Measurements from ENCODE around the gene TNFSF10. TPM values are rescaled to one million over a fixed set of nuclear protein-coding genes. Genes with fewer than 3 reads are reported as not detected.

The TNFSF10 gene
- total RNA-seq, 2 experiments from 2014 or later, result 9.2 to 9.5 TPM

- H3K4me3 Mint-ChIP-seq, result peak overlapping the region; percentile 2
- peak overlapping the region; percentile 68 for H3K27ac Mint-ChIP-seq
- intact Hi-C loops (cut with DNase I, micrococcal nuclease), result no loop called here
- H3K36me3 Mint-ChIP-seq (ENCODE audit: low read depth), result no peaks in the 10 kb centered on the region
- CTCF ChIA-PET, result no interaction called here
- no peaks in the 10 kb centered on the region for H3K27me3 Mint-ChIP-seq
- ATAC-seq (ENCODE audit: poor library complexity), result no peak
- H3K4me1 Mint-ChIP-seq (ENCODE audit: low read depth), result peaks cover 40% of the 10 kb centered on the region
- DNase-seq, result no peak
- POLR2A ChIA-PET, result interaction anchor here (0.6 to 4.1 kb wide), 2 partner anchors 8 to 28 kb away, joined by 4 to 13 read pairs; no protein-coding TSS in a partner anchor
- H3K4me1 ChIP-seq (ENCODE audit: insufficient read depth, low read length), result peaks cover 25% of the 10 kb centered on the region
- no peak overlapping the region for H3K4me3 ChIP-seq (ENCODE audit: low read length)
- H3K27me3 ChIP-seq (ENCODE audit: control insufficient read depth in 1 of 2, insufficient read depth in 2 of 2, low read length in 2 of 2), result no peaks in the 10 kb centered on the region
- no peak overlapping the region for H3K27ac ChIP-seq (ENCODE audit: low read depth in 1 of 2, low read length in 2 of 2)
- no peak for TF ChIP-seq CTCF (IDR thresholded peaks at IDR 0.05)
- no peaks in the 10 kb centered on the region for H3K36me3 ChIP-seq (ENCODE audit: insufficient read depth, low read length)
- peaks cover 3% of the 10 kb centered on the region for H3K9me3 Mint-ChIP-seq
- H3K9me3 ChIP-seq (ENCODE audit: control insufficient read depth in 1 of 2, insufficient read depth in 1 of 2, low read length in 2 of 2), result peaks cover 2 to 4% of the 10 kb centered on the region in 2 experiments
Observed at GRCh38 chr3:172538368-172539151, 15.3 kb upstream of the TNFSF10 start.

GRCh38 chr3:172537507-172538158, 14.4 kb upstream of the TNFSF10 start:
- no peaks in the 10 kb centered on the region for H3K27me3 Mint-ChIP-seq
- TF ChIP-seq CTCF (IDR thresholded peaks at IDR 0.05), result no peak
- DNase-seq, result no peak
- no peak overlapping the region for H3K4me3 Mint-ChIP-seq
- H3K9me3 Mint-ChIP-seq, result peaks cover 3% of the 10 kb centered on the region
- H3K27ac ChIP-seq (ENCODE audit: low read depth in 1 of 2, low read length in 2 of 2), result peak overlapping the region; percentile 44 to 45
- ChIA-PET CTCF (no interaction called here), POLR2A (interaction anchor here (1.0 to 1.8 kb wide), 4 partner anchors 9 to 58 kb away, joined by 3 to 6 read pairs (median 4); no protein-coding TSS in a partner anchor)
- no peaks in the 10 kb centered on the region for H3K27me3 ChIP-seq (ENCODE audit: control insufficient read depth in 1 of 2, insufficient read depth in 2 of 2, low read length in 2 of 2)
- H3K9me3 ChIP-seq (ENCODE audit: control insufficient read depth in 1 of 2, insufficient read depth in 1 of 2, low read length in 2 of 2), result peaks cover 4 to 5% of the 10 kb centered on the region in 2 experiments
- H3K36me3 Mint-ChIP-seq (ENCODE audit: low read depth), result no peaks in the 10 kb centered on the region
- intact Hi-C loops (cut with DNase I, micrococcal nuclease), result no loop called here
- H3K4me1 ChIP-seq (ENCODE audit: insufficient read depth, low read length), result peaks cover 25% of the 10 kb centered on the region
- no peak for ATAC-seq (ENCODE audit: poor library complexity)
- no peaks in the 10 kb centered on the region for H3K36me3 ChIP-seq (ENCODE audit: insufficient read depth, low read length)
- H3K4me3 ChIP-seq (ENCODE audit: low read length), result no peak overlapping the region
- H3K4me1 Mint-ChIP-seq (ENCODE audit: low read depth), result peaks cover 40% of the 10 kb centered on the region
- H3K27ac Mint-ChIP-seq, result peak overlapping the region; percentile 68

- no peak overlapping the region for H3K4me3 ChIP-seq (ENCODE audit: low read length)
- Mint-ChIP-seq H3K36me3 (ENCODE audit: low read depth) (no peaks in the 10 kb centered on the region), H3K27me3 (no peaks in the 10 kb centered on the region), H3K4me1 (ENCODE audit: low read depth) (peaks cover 40% of the 10 kb centered on the region), H3K4me3 (peak overlapping the region; percentile 55), H3K27ac (peak overlapping the region; percentile 68), H3K9me3 (peaks cover 3% of the 10 kb centered on the region)
- intact Hi-C loops (cut with DNase I, micrococcal nuclease), result no loop called here
- peaks cover 25% of the 10 kb centered on the region for H3K4me1 ChIP-seq (ENCODE audit: insufficient read depth, low read length)
- H3K27ac ChIP-seq (ENCODE audit: low read depth in 1 of 2, low read length in 2 of 2), result peak overlapping the region; percentile 44 to 45
- no peaks in the 10 kb centered on the region for H3K27me3 ChIP-seq (ENCODE audit: control insufficient read depth in 1 of 2, insufficient read depth in 2 of 2, low read length in 2 of 2)
- peaks cover 4 to 5% of the 10 kb centered on the region in 2 experiments for H3K9me3 ChIP-seq (ENCODE audit: control insufficient read depth in 1 of 2, insufficient read depth in 1 of 2, low read length in 2 of 2)
- H3K36me3 ChIP-seq (ENCODE audit: insufficient read depth, low read length), result no peaks in the 10 kb centered on the region
- DNase-seq (peak in 1 of 14 experiments; percentile 36), ATAC-seq (ENCODE audit: poor library complexity) (peak; percentile 61)
- CTCF ChIA-PET, result no interaction called here
- no peak for TF ChIP-seq CTCF (IDR thresholded peaks at IDR 0.05)
- POLR2A ChIA-PET, result interaction anchor here (1.0 to 1.8 kb wide), 4 partner anchors 9 to 59 kb away, joined by 3 to 6 read pairs (median 4); no protein-coding TSS in a partner anchor
Observed at GRCh38 chr3:172536993-172537419, 13.8 kb upstream of the TNFSF10 start.
